HEK293 (cell line): ENCODE results near the gene SLC35F6.

Experiments
- CTCF ChIA-PET: fragments of 350-600 bp; formaldehyde crosslinking; extraction: SDS; loops from one replicate; lab custom pipeline; 2021; ENCODE audit warnings: antibody characterized with exemption; lab: Yijun Ruan, JAX
- POLR2A ChIA-PET: fragments of 300-600 bp; formaldehyde crosslinking; extraction: SDS; loops from one replicate; lab custom pipeline; 2020; ENCODE audit warnings: antibody characterized with exemption, inconsistent platforms; lab: Yijun Ruan, JAX
- H3K27ac ChIP-seq: fragments of 200-500 bp; sonication (Bioruptor generic); 2 replicates; pipeline ENCODE4 v1.5.1; 2014; ENCODE audit warnings: low read depth, low read length, control low read depth, inconsistent platforms; ENCODE audit errors: extremely low read depth
- H3K36me3 ChIP-seq, 2 experiments: fragments of 200-500 bp in 1 of 2; sonication (Bioruptor generic) in 1 of 2; 1 replicate in 1 of 2; 2 replicates in 1 of 2; pipeline ENCODE4 v1.5.1; 2014 to 2017; ENCODE audit warnings: inconsistent platforms in 2 of 2, low read length in 2 of 2; ENCODE audit not compliant: control insufficient read depth in 2 of 2, insufficient read depth in 1 of 2
- H3K4me1 ChIP-seq: fragments of 200-500 bp; sonication (Bioruptor generic); 2 replicates; pipeline ENCODE4 v1.5.1; 2014; ENCODE audit warnings: mild to moderate bottlenecking, low read length, inconsistent platforms; ENCODE audit not compliant: control insufficient read depth, insufficient read depth
- H3K4me3 ChIP-seq: 2 replicates; pipeline ENCODE4 v1.5.1; 2011; ENCODE audit warnings: low read depth, mild to moderate bottlenecking, control low read depth, low read length, moderate library complexity
- H3K9me3 ChIP-seq: fragments of 200-500 bp; sonication (Bioruptor generic); 2 replicates; pipeline ENCODE4 v1.5.1; 2014; ENCODE audit warnings: low read depth, low read length, inconsistent platforms; ENCODE audit not compliant: control insufficient read depth, insufficient read depth
- GLI2 ChIP-seq: fragments of 450-650 bp; formaldehyde crosslinking; IDR thresholded peaks from 2 replicates; pipeline ENCODE4; 2017; ENCODE audit warnings: missing biosample characterization, missing genetic modification characterization, low read depth, borderline replicate concordance
- GLI4 ChIP-seq: fragments of 450-650 bp; formaldehyde crosslinking; IDR thresholded peaks from 2 replicates; pipeline ENCODE4 v1.5.1; 2016; ENCODE audit warnings: missing biosample characterization, missing genetic modification characterization
- KLF10 ChIP-seq: fragments of 450-650 bp; IDR thresholded peaks from 2 replicates; pipeline ENCODE4 v1.5.1; 2018; ENCODE audit warnings: missing biosample characterization, mild to moderate bottlenecking, missing genetic modification characterization
- MZF1 ChIP-seq: fragments of 450-650 bp; formaldehyde crosslinking; IDR thresholded peaks from 2 replicates; pipeline ENCODE4 v1.5.1; 2017; ENCODE audit warnings: missing biosample characterization, missing genetic modification characterization, borderline replicate concordance
- OVOL3 ChIP-seq: fragments of 450-650 bp; formaldehyde crosslinking; IDR thresholded peaks from 2 replicates; pipeline ENCODE4 v1.5.1; 2016; ENCODE audit warnings: missing biosample characterization, missing genetic modification characterization
- SP3 ChIP-seq: fragments of 450-650 bp; formaldehyde crosslinking; IDR thresholded peaks from 2 replicates; pipeline ENCODE4 v1.5.1; 2016; ENCODE audit warnings: missing biosample characterization, missing genetic modification characterization
- ZNF112 ChIP-seq: fragments of 450-650 bp; formaldehyde crosslinking; IDR thresholded peaks from 2 replicates; pipeline ENCODE4 v1.5.0; 2017; ENCODE audit warnings: missing biosample characterization, missing genetic modification characterization
- ZNF155 ChIP-seq: fragments of 450-650 bp; formaldehyde crosslinking; IDR thresholded peaks from 2 replicates; pipeline ENCODE4 v1.5.1; 2016; ENCODE audit warnings: missing biosample characterization, missing genetic modification characterization
- ZNF341 ChIP-seq: fragments of 450-650 bp; formaldehyde crosslinking; IDR thresholded peaks from 2 replicates; pipeline ENCODE4; 2016; ENCODE audit warnings: low read depth, missing biosample characterization, missing genetic modification characterization
- ZNF404 ChIP-seq: fragments of 450-650 bp; formaldehyde crosslinking; IDR thresholded peaks from 2 replicates; pipeline ENCODE4 v1.5.1; 2017; ENCODE audit warnings: missing biosample characterization, missing genetic modification characterization
- ZNF558 ChIP-seq: fragments of 450-650 bp; formaldehyde crosslinking; IDR thresholded peaks from 2 replicates; pipeline ENCODE4 v1.5.1; 2016; ENCODE audit warnings: missing biosample characterization, missing genetic modification characterization
- ZNF585B ChIP-seq: fragments of 450-650 bp; formaldehyde crosslinking; IDR thresholded peaks from 2 replicates; pipeline ENCODE4 v1.5.1; 2016; ENCODE audit warnings: missing biosample characterization, missing genetic modification characterization
- ZNF76 ChIP-seq: fragments of 450-650 bp; formaldehyde crosslinking; IDR thresholded peaks from 2 replicates; pipeline ENCODE4; 2016; ENCODE audit warnings: low read depth, missing biosample characterization, missing genetic modification characterization, borderline replicate concordance
- ZNF785 ChIP-seq: fragments of 450-650 bp; formaldehyde crosslinking; IDR thresholded peaks from 2 replicates; pipeline ENCODE4 v1.5.1; 2016; ENCODE audit warnings: missing biosample characterization, missing genetic modification characterization
- ZNF830 ChIP-seq: fragments of 450-650 bp; IDR thresholded peaks from 2 replicates; pipeline ENCODE4 v1.5.0; 2018; ENCODE audit warnings: missing biosample characterization, missing genetic modification characterization, low read depth, mild to moderate bottlenecking, moderate library complexity
- ZSCAN23 ChIP-seq: fragments of 450-650 bp; formaldehyde crosslinking; IDR thresholded peaks from 2 replicates; pipeline ENCODE4 v1.5.1; 2016; ENCODE audit warnings: missing biosample characterization, missing genetic modification characterization
- TF ChIP-seq, protein P1 (sequence below): fragments of 450-650 bp; formaldehyde crosslinking; IDR thresholded peaks from 2 replicates; pipeline ENCODE4 v1.5.1; 2016; ENCODE audit warnings: missing biosample characterization, missing genetic modification characterization
- TF ChIP-seq, protein P2 (sequence below): fragments of 450-650 bp; formaldehyde crosslinking; IDR thresholded peaks from 2 replicates; pipeline ENCODE4 v1.5.1; 2016; ENCODE audit warnings: missing biosample characterization, missing genetic modification characterization
- TF ChIP-seq, protein P3 (sequence below): fragments of 450-650 bp; formaldehyde crosslinking; IDR thresholded peaks from 2 replicates; pipeline ENCODE4 v1.5.1; 2016; ENCODE audit warnings: missing biosample characterization, missing genetic modification characterization
- TF ChIP-seq, protein P4 (sequence below): fragments of 450-650 bp; formaldehyde crosslinking; IDR thresholded peaks from 2 replicates; pipeline ENCODE4 v1.5.1; 2016; ENCODE audit warnings: missing biosample characterization, missing genetic modification characterization

Gene SLC35F6

GRCh38 chr2:26742048-26742770 is 21.9 kb upstream of the SLC35F6 start:
- Histone ChIP-seq H3K36me3 (no peaks in the 10 kb centered on the region), H3K4me1 (no peaks in the 10 kb centered on the region)
- no peak for TF ChIP-seq SP3 (tag by site-specific recombination)
- TF ChIP-seq ZNF558 (tag by site-specific recombination): no peak
- no peak for TF ChIP-seq ZNF155 (tag by site-specific recombination)
- TF ChIP-seq, protein P1, sequence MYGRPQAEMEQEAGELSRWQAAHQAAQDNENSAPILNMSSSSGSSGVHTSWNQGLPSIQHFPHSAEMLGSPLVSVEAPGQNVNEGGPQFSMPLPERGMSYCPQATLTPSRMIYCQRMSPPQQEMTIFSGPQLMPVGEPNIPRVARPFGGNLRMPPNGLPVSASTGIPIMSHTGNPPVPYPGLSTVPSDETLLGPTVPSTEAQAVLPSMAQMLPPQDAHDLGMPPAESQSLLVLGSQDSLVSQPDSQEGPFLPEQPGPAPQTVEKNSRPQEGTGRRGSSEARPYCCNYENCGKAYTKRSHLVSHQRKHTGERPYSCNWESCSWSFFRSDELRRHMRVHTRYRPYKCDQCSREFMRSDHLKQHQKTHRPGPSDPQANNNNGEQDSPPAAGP: no peak
- TF ChIP-seq, protein P2, sequence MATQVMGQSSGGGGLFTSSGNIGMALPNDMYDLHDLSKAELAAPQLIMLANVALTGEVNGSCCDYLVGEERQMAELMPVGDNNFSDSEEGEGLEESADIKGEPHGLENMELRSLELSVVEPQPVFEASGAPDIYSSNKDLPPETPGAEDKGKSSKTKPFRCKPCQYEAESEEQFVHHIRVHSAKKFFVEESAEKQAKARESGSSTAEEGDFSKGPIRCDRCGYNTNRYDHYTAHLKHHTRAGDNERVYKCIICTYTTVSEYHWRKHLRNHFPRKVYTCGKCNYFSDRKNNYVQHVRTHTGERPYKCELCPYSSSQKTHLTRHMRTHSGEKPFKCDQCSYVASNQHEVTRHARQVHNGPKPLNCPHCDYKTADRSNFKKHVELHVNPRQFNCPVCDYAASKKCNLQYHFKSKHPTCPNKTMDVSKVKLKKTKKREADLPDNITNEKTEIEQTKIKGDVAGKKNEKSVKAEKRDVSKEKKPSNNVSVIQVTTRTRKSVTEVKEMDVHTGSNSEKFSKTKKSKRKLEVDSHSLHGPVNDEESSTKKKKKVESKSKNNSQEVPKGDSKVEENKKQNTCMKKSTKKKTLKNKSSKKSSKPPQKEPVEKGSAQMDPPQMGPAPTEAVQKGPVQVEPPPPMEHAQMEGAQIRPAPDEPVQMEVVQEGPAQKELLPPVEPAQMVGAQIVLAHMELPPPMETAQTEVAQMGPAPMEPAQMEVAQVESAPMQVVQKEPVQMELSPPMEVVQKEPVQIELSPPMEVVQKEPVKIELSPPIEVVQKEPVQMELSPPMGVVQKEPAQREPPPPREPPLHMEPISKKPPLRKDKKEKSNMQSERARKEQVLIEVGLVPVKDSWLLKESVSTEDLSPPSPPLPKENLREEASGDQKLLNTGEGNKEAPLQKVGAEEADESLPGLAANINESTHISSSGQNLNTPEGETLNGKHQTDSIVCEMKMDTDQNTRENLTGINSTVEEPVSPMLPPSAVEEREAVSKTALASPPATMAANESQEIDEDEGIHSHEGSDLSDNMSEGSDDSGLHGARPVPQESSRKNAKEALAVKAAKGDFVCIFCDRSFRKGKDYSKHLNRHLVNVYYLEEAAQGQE (tag by site-specific recombination): no peak
- TF ChIP-seq ZSCAN23 (tag by site-specific recombination): no peak
- TF ChIP-seq, protein P3, sequence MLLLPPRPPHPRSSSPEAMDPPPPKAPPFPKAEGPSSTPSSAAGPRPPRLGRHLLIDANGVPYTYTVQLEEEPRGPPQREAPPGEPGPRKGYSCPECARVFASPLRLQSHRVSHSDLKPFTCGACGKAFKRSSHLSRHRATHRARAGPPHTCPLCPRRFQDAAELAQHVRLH (tag by site-specific recombination): no peak
- TF ChIP-seq ZNF404 (tag by site-specific recombination): no peak
- no peak for TF ChIP-seq ZNF585B (tag by site-specific recombination)
- no peak for TF ChIP-seq ZNF785 (tag by site-specific recombination)
- TF ChIP-seq, protein P4, sequence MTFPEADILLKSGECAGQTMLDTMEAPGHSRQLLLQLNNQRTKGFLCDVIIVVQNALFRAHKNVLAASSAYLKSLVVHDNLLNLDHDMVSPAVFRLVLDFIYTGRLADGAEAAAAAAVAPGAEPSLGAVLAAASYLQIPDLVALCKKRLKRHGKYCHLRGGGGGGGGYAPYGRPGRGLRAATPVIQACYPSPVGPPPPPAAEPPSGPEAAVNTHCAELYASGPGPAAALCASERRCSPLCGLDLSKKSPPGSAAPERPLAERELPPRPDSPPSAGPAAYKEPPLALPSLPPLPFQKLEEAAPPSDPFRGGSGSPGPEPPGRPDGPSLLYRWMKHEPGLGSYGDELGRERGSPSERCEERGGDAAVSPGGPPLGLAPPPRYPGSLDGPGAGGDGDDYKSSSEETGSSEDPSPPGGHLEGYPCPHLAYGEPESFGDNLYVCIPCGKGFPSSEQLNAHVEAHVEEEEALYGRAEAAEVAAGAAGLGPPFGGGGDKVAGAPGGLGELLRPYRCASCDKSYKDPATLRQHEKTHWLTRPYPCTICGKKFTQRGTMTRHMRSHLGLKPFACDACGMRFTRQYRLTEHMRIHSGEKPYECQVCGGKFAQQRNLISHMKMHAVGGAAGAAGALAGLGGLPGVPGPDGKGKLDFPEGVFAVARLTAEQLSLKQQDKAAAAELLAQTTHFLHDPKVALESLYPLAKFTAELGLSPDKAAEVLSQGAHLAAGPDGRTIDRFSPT (tag by site-specific recombination): no peak
- no peak for TF ChIP-seq ZNF112 (tag by site-specific recombination)
- no peak for TF ChIP-seq OVOL3 (tag by site-specific recombination)
- TF ChIP-seq GLI4 (tag by site-specific recombination): no peak
- no peak for TF ChIP-seq ZNF341 (tag by site-specific recombination)
- no peak for TF ChIP-seq GLI2
- TF ChIP-seq MZF1 (tag by site-specific recombination): no peak
- no peak for TF ChIP-seq ZNF830 (tag by site-specific recombination)
- TF ChIP-seq KLF10: no peak
- TF ChIP-seq ZNF76 (tag by site-specific recombination): no peak
- TF ChIP-seq, all 188 proteins: peak for 0
- Histone ChIP-seq H3K9me3 (no peaks in the 10 kb centered on the region), H3K27ac (no peak overlapping the region), H3K4me3 (no peak overlapping the region)
- ChIA-PET POLR2A (no interaction called here), CTCF (interaction anchor here (1.7 to 7.7 kb wide), 3 partner anchors 136 to 139 kb away, joined by 4 to 198 read pairs (median 15); no protein-coding TSS in a partner anchor)
